ENCODE results near the gene ACIN1.

The ACIN1 gene

DNA sequence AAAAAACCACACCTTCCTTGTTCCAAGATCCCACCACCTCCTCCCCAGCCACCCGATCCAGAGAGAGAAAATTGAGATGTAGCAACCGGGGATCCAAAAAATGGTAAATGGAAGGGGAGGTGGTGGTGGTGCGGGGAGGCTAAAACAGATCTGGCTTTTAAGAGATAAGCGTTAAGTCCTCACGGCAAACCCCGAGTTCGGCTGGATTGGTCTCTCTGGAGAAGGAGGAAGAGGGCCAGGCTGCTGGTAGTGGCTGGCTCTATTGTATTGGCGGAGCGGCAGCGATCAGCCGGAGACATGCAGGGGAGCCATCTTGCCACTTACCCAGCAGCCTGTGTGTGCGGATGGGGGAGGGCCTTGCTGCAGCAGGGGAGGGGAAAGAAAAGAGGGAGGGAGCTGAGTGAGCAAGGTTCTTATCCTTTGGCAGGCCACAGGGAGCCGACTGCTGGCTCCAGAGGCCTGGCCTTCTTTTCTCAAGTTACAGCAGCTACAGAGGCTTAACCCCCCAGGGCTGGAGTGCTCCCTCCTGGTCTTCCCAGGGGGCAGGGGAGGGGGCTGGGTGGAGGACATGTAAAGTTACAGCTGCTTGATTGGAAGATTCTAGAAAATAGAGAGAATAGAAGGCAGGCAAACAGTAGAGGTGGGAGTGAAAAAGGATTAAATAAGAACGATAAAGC is 23.6 kb downstream of the ACIN1 start:
- H3K79me1 ChIP-seq (ENCODE audit: low read length), result peaks cover 18% of the 10 kb centered on the region
- H3K23ac ChIP-seq (ENCODE audit: low read length), result no peak overlapping the region
- H3K27me3 ChIP-seq (ENCODE audit: insufficient read depth, low read length, poor library complexity), result no peaks in the 10 kb centered on the region
- H4K5ac ChIP-seq (ENCODE audit: low read length), result no peak overlapping the region
- peak overlapping the region; percentile 91 for H3K27ac ChIP-seq (ENCODE audit: low read depth, low read length)
- DNase-seq, result peak; percentile 99
- peak overlapping the region; percentile 1 for H4K8ac ChIP-seq (ENCODE audit: low read depth, low read length)
- H3K36me3 ChIP-seq (ENCODE audit: control insufficient read depth, insufficient read depth, low read length), result peaks cover 22% of the 10 kb centered on the region
- H3K79me2 ChIP-seq (ENCODE audit: control insufficient read depth, insufficient read depth, low read length), result peaks cover 44% of the 10 kb centered on the region
- WGBS (ENCODE audit: extremely low coverage, insufficient coverage, low lambda C conversion rate), result 100% methylated on average over 1 of the region's 14 CpGs
- H3K18ac ChIP-seq (ENCODE audit: low read length), result peak overlapping the region; percentile 91
- H2BK15ac ChIP-seq (replicated peaks; ENCODE audit: low read depth), result no peak overlapping the region
- peak overlapping the region; percentile 96 for H3K56ac ChIP-seq (ENCODE audit: low read length)
- H3K4ac ChIP-seq (ENCODE audit: low read depth, low read length), result peak overlapping the region; percentile 94
- H2BK120ac ChIP-seq (ENCODE audit: low read depth, low read length), result peak overlapping the region; percentile 84
- H3K4me2 ChIP-seq (ENCODE audit: low read length), result peak overlapping the region; percentile 44
- no peak overlapping the region for H2AK5ac ChIP-seq (ENCODE audit: low read length)
- H2BK5ac ChIP-seq (ENCODE audit: low read length), result peak overlapping the region; percentile 57
- H3K9ac ChIP-seq (ENCODE audit: low read length), result peak overlapping the region; percentile 96
- H3K4me1 ChIP-seq (ENCODE audit: control insufficient read depth, low read depth, low read length), result peaks cover 22% of the 10 kb centered on the region
- peak overlapping the region; percentile 96 for H3K4me3 ChIP-seq (ENCODE audit: low read length)

DNA sequence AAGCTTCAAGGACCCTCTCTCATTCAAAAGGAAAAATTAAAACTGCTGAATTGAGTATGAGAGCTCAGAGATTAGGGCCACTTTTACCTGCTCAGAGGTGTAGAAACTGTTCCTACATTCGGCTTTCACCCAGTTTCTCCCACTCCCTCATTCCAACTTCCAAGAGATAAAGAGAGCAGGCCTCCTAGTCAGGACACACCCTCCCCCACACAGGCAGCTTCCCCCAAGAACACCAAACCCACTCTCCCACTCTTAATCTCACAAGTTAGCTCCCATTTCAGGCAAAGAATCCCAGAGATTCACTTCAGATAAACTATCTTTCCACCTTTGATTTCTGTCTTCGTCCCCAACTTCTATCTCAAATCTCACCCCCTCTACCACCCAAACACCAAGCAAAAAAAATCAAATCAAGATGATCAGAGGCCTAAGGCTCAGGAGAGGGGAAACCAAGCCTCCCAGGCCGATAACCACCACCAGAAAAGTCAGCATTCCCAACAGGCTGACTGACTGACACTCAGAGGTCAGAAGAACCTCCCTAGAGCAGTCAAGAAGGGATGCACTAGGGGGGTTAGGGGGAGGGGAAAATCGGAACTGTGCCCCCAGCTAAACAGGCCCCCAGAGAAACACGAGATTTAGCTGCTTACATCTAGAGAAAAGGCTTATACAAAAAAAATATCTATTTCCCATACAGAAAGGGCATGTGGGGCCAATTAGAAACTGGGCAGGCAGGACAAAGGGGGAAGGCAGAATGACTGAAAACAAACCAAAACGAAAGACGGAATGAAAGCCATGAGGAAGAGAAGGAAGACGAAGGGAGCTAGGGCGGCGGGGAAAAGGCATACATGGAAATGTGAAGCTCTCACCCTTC is 24.4 kb downstream of the ACIN1 start:
- 100% methylated on average over 1 of the region's 10 CpGs for WGBS (ENCODE audit: extremely low coverage, insufficient coverage, low lambda C conversion rate)
- peak; percentile 66 for DNase-seq

DNA sequence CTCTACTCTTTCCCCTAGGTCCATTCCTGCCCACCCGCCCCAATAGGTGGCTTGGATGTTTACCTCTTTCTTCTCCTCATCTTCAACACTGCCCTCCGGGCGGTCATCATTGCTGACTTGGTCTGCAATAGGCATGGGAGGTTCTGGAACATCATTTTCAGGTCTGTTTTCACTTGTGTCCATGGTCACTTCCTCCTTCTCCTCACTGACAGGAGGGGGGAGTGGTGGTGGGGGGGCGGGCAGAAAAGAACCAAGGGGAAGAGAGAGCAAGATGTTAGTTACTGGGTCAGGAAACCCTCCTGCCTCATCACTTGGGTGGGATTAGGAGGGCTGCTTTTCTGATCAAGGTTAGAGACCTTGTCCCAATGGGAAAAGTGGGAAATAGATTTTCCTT is 25.5 kb downstream of the ACIN1 start:
- H3K79me1 ChIP-seq (ENCODE audit: low read length), result peaks cover 19% of the 10 kb centered on the region
- peak overlapping the region; percentile 80 for H3K56ac ChIP-seq (ENCODE audit: low read length)
- H3K4me3 ChIP-seq (ENCODE audit: low read length), result no peak overlapping the region
- H4K8ac ChIP-seq (ENCODE audit: low read depth, low read length), result no peak overlapping the region
- H3K4me1 ChIP-seq (ENCODE audit: control insufficient read depth, low read depth, low read length), result peaks cover 17% of the 10 kb centered on the region
- no CpG with 5 or more reads among the region's 4 CpGs for WGBS (ENCODE audit: extremely low coverage, insufficient coverage, low lambda C conversion rate)
- H3K79me2 ChIP-seq (ENCODE audit: control insufficient read depth, insufficient read depth, low read length), result peaks cover 51% of the 10 kb centered on the region
- no peak overlapping the region for H3K23ac ChIP-seq (ENCODE audit: low read length)
- no peak overlapping the region for H3K4ac ChIP-seq (ENCODE audit: low read depth, low read length)
- no peak overlapping the region for H2AK5ac ChIP-seq (ENCODE audit: low read length)
- H2BK120ac ChIP-seq (ENCODE audit: low read depth, low read length), result no peak overlapping the region
- H4K5ac ChIP-seq (ENCODE audit: low read length), result no peak overlapping the region
- no peak overlapping the region for H3K18ac ChIP-seq (ENCODE audit: low read length)
- DNase-seq, result no peak
- H3K36me3 ChIP-seq (ENCODE audit: control insufficient read depth, insufficient read depth, low read length), result peaks cover 22% of the 10 kb centered on the region
- no peaks in the 10 kb centered on the region for H3K27me3 ChIP-seq (ENCODE audit: insufficient read depth, low read length, poor library complexity)
- peak overlapping the region; percentile 20 for H3K4me2 ChIP-seq (ENCODE audit: low read length)
- H3K27ac ChIP-seq (ENCODE audit: low read depth, low read length), result peak overlapping the region; percentile 75
- H3K9ac ChIP-seq (ENCODE audit: low read length), result peak overlapping the region; percentile 71
- no peak overlapping the region for H2BK15ac ChIP-seq (replicated peaks; ENCODE audit: low read depth)
- no peak overlapping the region for H2BK5ac ChIP-seq (ENCODE audit: low read length)

More for the DNA sequence above, 24.4 kb downstream of the ACIN1 start:
- peaks cover 24% of the 10 kb centered on the region for H3K36me3 ChIP-seq (ENCODE audit: control insufficient read depth, insufficient read depth, low read length)
- peaks cover 20% of the 10 kb centered on the region for H3K79me1 ChIP-seq (ENCODE audit: low read length)
- H3K18ac ChIP-seq (ENCODE audit: low read length), result peak overlapping the region; percentile 91
- H2BK120ac ChIP-seq (ENCODE audit: low read depth, low read length), result peak overlapping the region; percentile 84
- H3K56ac ChIP-seq (ENCODE audit: low read length), result peak overlapping the region; percentile 96
- peak overlapping the region; percentile 91 for H3K27ac ChIP-seq (ENCODE audit: low read depth, low read length)
- no peak overlapping the region for H3K23ac ChIP-seq (ENCODE audit: low read length)
- peak overlapping the region; percentile 65 for H2AK5ac ChIP-seq (ENCODE audit: low read length)
- H2BK15ac ChIP-seq (replicated peaks; ENCODE audit: low read depth), result no peak overlapping the region
- H3K4me1 ChIP-seq (ENCODE audit: control insufficient read depth, low read depth, low read length), result peaks cover 17% of the 10 kb centered on the region
- peaks cover 53% of the 10 kb centered on the region for H3K79me2 ChIP-seq (ENCODE audit: control insufficient read depth, insufficient read depth, low read length)
- no peaks in the 10 kb centered on the region for H3K27me3 ChIP-seq (ENCODE audit: insufficient read depth, low read length, poor library complexity)
- H3K4me2 ChIP-seq (ENCODE audit: low read length), result peak overlapping the region; percentile 44
- peak overlapping the region; percentile 68 for H2BK5ac ChIP-seq (ENCODE audit: low read length)
- no peak overlapping the region for H4K5ac ChIP-seq (ENCODE audit: low read length)
- peak overlapping the region; percentile 46 for H3K4ac ChIP-seq (ENCODE audit: low read depth, low read length)
- H3K9ac ChIP-seq (ENCODE audit: low read length), result peak overlapping the region; percentile 96
- no peak overlapping the region for H4K8ac ChIP-seq (ENCODE audit: low read depth, low read length)
- H3K4me3 ChIP-seq (ENCODE audit: low read length), result peak overlapping the region; percentile 96

DNA sequence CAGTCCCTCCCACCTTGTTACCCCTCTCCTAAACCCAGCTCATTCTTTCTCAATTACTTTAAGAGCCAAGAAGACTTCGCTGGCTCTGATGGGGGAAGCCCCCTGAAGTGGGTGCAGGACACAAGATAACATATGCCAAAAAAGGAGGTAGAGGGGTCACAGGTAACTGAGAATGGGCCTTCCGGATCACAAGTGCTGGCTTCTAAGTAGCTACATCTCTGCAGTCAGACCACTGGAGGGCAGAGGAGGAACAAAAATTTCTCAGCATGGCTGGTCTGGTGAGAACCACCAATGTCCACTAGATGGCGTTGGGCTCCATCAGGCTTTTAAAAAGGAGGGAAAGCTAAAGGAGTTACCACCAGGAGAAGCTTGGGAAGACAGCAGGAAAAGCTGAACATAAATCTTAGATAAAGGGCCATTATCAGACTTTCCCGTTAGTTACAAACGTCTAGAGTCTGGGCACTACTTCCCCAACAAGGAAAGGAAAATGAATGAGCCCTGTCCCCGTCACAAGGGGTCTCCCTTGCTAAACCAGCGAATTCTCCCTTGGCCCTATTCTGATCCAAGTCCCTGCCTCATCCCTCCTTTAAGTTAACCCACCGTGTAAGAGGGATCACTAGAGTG is 26.0 kb downstream of the ACIN1 start:
- WGBS (ENCODE audit: extremely low coverage, insufficient coverage, low lambda C conversion rate), result no CpG with 5 or more reads among the region's 8 CpGs
- H4K5ac ChIP-seq (ENCODE audit: low read length), result no peak overlapping the region
- no peak overlapping the region for H4K8ac ChIP-seq (ENCODE audit: low read depth, low read length)
- H3K27ac ChIP-seq (ENCODE audit: low read depth, low read length), result peak overlapping the region; percentile 75
- no peak overlapping the region for H3K23ac ChIP-seq (ENCODE audit: low read length)
- peak overlapping the region; percentile 42 for H3K4me2 ChIP-seq (ENCODE audit: low read length)
- no peak overlapping the region for H2BK120ac ChIP-seq (ENCODE audit: low read depth, low read length)
- H3K4me3 ChIP-seq (ENCODE audit: low read length), result no peak overlapping the region
- peak overlapping the region; percentile 71 for H3K9ac ChIP-seq (ENCODE audit: low read length)
- H2BK15ac ChIP-seq (replicated peaks; ENCODE audit: low read depth), result no peak overlapping the region
- H2BK5ac ChIP-seq (ENCODE audit: low read length), result no peak overlapping the region
- no peak overlapping the region for H2AK5ac ChIP-seq (ENCODE audit: low read length)
- peaks cover 27% of the 10 kb centered on the region for H3K36me3 ChIP-seq (ENCODE audit: control insufficient read depth, insufficient read depth, low read length)
- H3K4me1 ChIP-seq (ENCODE audit: control insufficient read depth, low read depth, low read length), result peaks cover 17% of the 10 kb centered on the region
- H3K18ac ChIP-seq (ENCODE audit: low read length), result no peak overlapping the region
- H3K79me1 ChIP-seq (ENCODE audit: low read length), result peaks cover 23% of the 10 kb centered on the region
- DNase-seq, result peak; percentile 97
- H3K4ac ChIP-seq (ENCODE audit: low read depth, low read length), result no peak overlapping the region
- peaks cover 55% of the 10 kb centered on the region for H3K79me2 ChIP-seq (ENCODE audit: control insufficient read depth, insufficient read depth, low read length)
- peak overlapping the region; percentile 80 for H3K56ac ChIP-seq (ENCODE audit: low read length)
- no peaks in the 10 kb centered on the region for H3K27me3 ChIP-seq (ENCODE audit: insufficient read depth, low read length, poor library complexity)

DNA sequence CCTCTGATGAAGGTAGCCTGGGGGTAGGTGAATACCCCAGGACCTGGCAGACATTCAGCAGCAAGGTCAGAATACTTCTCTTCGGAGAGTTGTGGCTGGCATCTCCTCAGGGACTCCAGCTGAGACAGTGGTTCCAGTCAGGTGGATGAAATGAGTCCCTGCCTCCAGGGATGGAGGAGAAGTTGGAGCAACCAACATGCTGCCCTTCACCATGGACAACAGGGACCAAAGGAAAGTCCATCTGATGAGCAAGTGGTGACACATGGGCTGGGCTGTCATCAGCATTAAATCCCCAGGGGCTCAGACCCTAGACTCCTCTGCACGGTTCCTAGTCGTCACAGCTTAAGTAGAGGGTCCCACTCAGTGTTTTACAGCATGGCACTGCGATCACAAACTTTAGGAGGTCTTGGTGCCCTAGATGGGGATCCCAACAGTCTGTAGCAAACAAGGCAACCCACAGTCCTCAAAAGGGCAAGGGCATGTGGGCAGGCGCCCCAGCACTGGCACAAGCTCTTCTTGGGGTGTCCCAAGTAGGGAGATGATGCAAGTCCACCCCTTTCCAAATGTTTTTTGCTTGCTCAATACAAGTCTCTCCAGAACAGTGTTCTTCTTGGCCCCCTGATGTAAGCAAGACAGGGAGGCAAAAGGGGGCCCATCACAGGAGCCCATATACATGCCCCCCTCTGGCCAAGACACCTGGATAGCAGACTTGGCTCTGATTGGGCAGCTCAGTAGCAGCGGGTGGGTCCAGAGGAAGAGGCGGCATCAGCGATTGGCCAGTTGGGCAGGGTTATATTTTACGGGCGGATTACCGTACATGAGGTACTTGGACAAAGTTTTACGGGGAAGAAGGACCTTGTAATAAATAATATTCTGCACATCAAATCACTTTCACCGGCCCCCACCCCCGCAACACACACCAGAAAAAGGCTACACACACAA is 26.8 kb downstream of the ACIN1 start:
- Histone ChIP-seq H2AK5ac (ENCODE audit: low read length) (no peak overlapping the region), H3K27ac (ENCODE audit: low read depth, low read length) (no peak overlapping the region), H3K4ac (ENCODE audit: low read depth, low read length) (no peak overlapping the region), H3K9ac (ENCODE audit: low read length) (peak overlapping the region; percentile 64), H3K79me1 (ENCODE audit: low read length) (peaks cover 28% of the 10 kb centered on the region), H2BK15ac (replicated peaks; ENCODE audit: low read depth) (no peak overlapping the region), H3K4me2 (ENCODE audit: low read length) (peak overlapping the region; percentile 42), H3K23ac (ENCODE audit: low read length) (no peak overlapping the region), H2BK5ac (ENCODE audit: low read length) (no peak overlapping the region), H3K4me1 (ENCODE audit: control insufficient read depth, low read depth, low read length) (peaks cover 17% of the 10 kb centered on the region), H3K4me3 (ENCODE audit: low read length) (no peak overlapping the region), H3K18ac (ENCODE audit: low read length) (no peak overlapping the region), H4K5ac (ENCODE audit: low read length) (no peak overlapping the region), H3K27me3 (ENCODE audit: insufficient read depth, low read length, poor library complexity) (no peaks in the 10 kb centered on the region), H4K8ac (ENCODE audit: low read depth, low read length) (no peak overlapping the region), H3K36me3 (ENCODE audit: control insufficient read depth, insufficient read depth, low read length) (peaks cover 34% of the 10 kb centered on the region), H3K56ac (ENCODE audit: low read length) (peak overlapping the region; percentile 40), H3K79me2 (ENCODE audit: control insufficient read depth, insufficient read depth, low read length) (peaks cover 56% of the 10 kb centered on the region), H2BK120ac (ENCODE audit: low read depth, low read length) (no peak overlapping the region)
- DNase-seq, result no peak
- WGBS (ENCODE audit: extremely low coverage, insufficient coverage, low lambda C conversion rate), result no CpG with 5 or more reads among the region's 14 CpGs

Measured in mesendoderm (in vitro differentiated cells).